Hematopoietic multipotent progenitor cell treated with erythropoietin and hydrocortisone succinate and interleukin-3 and kit ligand, for 6 days (in vitro differentiated cells): ENCODE measurements around the gene PHYKPL.

Source experiments
- DNase-seq: peaks from one replicate; pipeline ENCODE4 v3.0.0-alpha.2; 2015

PHYKPL gene

GRCh38 chr5:178221853-178222252 is 10.7 kb downstream of the PHYKPL start:
- DNase-seq = peak; percentile 52

GRCh38 chr5:178221282-178221681 is 11.3 kb downstream of the PHYKPL start:
- peak; percentile 53 for DNase-seq

GRCh38 chr5:178218827-178219226 is 13.8 kb downstream of the PHYKPL start:
- no peak for DNase-seq

GRCh38 chr5:178218237-178218776 is 14.3 kb downstream of the PHYKPL start:
- no peak for DNase-seq

- no peak for DNase-seq
These were observed 15.8 kb downstream of the PHYKPL start for GRCh38 chr5:178216779-178217178.

- DNase-seq = no peak
These were observed 16.5 kb downstream of the PHYKPL start for GRCh38 chr5:178216088-178216534.

- DNase-seq = no peak
These were observed 17.2 kb downstream of the PHYKPL start for GRCh38 chr5:178215280-178216002.

GRCh38 chr5:178214160-178214803 is 18.3 kb downstream of the PHYKPL start:
- DNase-seq = no peak

- DNase-seq = no peak
These were observed 18.9 kb downstream of the PHYKPL start for GRCh38 chr5:178213748-178214151.

GRCh38 chr5:178213003-178213461 is 19.6 kb downstream of the PHYKPL start:
- DNase-seq = no peak

GRCh38 chr5:178212241-178213002 is 20.2 kb downstream of the PHYKPL start:
- peak; percentile 36 for DNase-seq

- peak; percentile 30 for DNase-seq
These were observed 21.2 kb downstream of the PHYKPL start for GRCh38 chr5:178211095-178212048.

- no peak for DNase-seq
These were observed 21.9 kb downstream of the PHYKPL start for GRCh38 chr5:178210686-178211085.

GRCh38 chr5:178210073-178210535 is 22.5 kb downstream of the PHYKPL start:
- no peak for DNase-seq

GRCh38 chr5:178209334-178210072 is 23.1 kb downstream of the PHYKPL start:
- no peak for DNase-seq

GRCh38 chr5:178208540-178209227 is 23.9 kb downstream of the PHYKPL start:
- DNase-seq = no peak

GRCh38 chr5:178207917-178208280 is 24.7 kb downstream of the PHYKPL start:
- DNase-seq = peak; percentile 77

- peak; percentile 57 for DNase-seq
These were observed 25.3 kb downstream of the PHYKPL start for GRCh38 chr5:178207183-178207916.

- DNase-seq = peak; percentile 25
These were observed 26.2 kb downstream of the PHYKPL start for GRCh38 chr5:178206166-178207101.
